ENCODE results near the gene SYT2.

GRCh38 chr1:202745323-202745888 lies 35.2 kb upstream of the SYT2 start:
- TF ChIP-seq, protein P1, sequence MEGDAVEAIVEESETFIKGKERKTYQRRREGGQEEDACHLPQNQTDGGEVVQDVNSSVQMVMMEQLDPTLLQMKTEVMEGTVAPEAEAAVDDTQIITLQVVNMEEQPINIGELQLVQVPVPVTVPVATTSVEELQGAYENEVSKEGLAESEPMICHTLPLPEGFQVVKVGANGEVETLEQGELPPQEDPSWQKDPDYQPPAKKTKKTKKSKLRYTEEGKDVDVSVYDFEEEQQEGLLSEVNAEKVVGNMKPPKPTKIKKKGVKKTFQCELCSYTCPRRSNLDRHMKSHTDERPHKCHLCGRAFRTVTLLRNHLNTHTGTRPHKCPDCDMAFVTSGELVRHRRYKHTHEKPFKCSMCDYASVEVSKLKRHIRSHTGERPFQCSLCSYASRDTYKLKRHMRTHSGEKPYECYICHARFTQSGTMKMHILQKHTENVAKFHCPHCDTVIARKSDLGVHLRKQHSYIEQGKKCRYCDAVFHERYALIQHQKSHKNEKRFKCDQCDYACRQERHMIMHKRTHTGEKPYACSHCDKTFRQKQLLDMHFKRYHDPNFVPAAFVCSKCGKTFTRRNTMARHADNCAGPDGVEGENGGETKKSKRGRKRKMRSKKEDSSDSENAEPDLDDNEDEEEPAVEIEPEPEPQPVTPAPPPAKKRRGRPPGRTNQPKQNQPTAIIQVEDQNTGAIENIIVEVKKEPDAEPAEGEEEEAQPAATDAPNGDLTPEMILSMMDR (conservative IDR thresholded peaks at IDR 0.05 in 1 of 2, IDR thresholded peaks at IDR 0.05 in 1 of 2; ENCODE audit: low read depth in 1 of 2, low read length in 2 of 2): no peak
- TF ChIP-seq EZH2 (IDR thresholded peaks at IDR 0.05; ENCODE audit: low read length, missing control alignments): no peak
